ENCODE measurements around the gene TMEM202.
"Not testable (repeated sequence)": the region's sequence is repeated elsewhere in the genome, so short reads cannot be mapped to it uniquely, and the experiment has no call there.

Gene TMEM202

GRCh38 chr15:72402726-72403125 lies 4.6 kb downstream of the TMEM202 start:
- no peak for DNase-seq (ENCODE audit: low spot score)

GRCh38 chr15:72404356-72404755 lies 6.3 kb downstream of the TMEM202 start:
- DNase-seq (ENCODE audit: low spot score) = no peak

GRCh38 chr15:72404841-72405240 lies 6.7 kb downstream of the TMEM202 start:
- no peak for DNase-seq (ENCODE audit: low spot score)

GRCh38 chr15:72406936-72407335 lies 8.8 kb downstream of the TMEM202 start:
- DNase-seq (ENCODE audit: low spot score) = no peak

- DNase-seq (ENCODE audit: low spot score) = no peak
These were observed 13.0 kb downstream of the TMEM202 start for GRCh38 chr15:72411111-72411510.

- DNase-seq (ENCODE audit: low spot score) = no peak
These were observed 13.4 kb downstream of the TMEM202 start for GRCh38 chr15:72411544-72411943.

GRCh38 chr15:72413337-72413736 lies 15.2 kb downstream of the TMEM202 start:
- DNase-seq (ENCODE audit: low spot score) = not testable (repeated sequence)

- DNase-seq (ENCODE audit: low spot score) = no peak
These were observed 17.2 kb downstream of the TMEM202 start for GRCh38 chr15:72415304-72415703.

- not testable (repeated sequence) for DNase-seq (ENCODE audit: low spot score)
These were observed 21.7 kb downstream of the TMEM202 start for GRCh38 chr15:72419768-72420167.

- no peak for DNase-seq (ENCODE audit: low spot score)
These were observed 22.5 kb downstream of the TMEM202 start for GRCh38 chr15:72420576-72420975.

- no peak for DNase-seq (ENCODE audit: low spot score)
These were observed 23.4 kb downstream of the TMEM202 start for GRCh38 chr15:72421484-72421883.

GRCh38 chr15:72423256-72423655 lies 25.2 kb downstream of the TMEM202 start:
- DNase-seq (ENCODE audit: low spot score) = no peak

- DNase-seq (ENCODE audit: low spot score) = no peak
These were observed 28.6 kb downstream of the TMEM202 start for GRCh38 chr15:72426753-72427152.

GRCh38 chr15:72437650-72438316 lies 39.7 kb downstream of the TMEM202 start:
- no peak for DNase-seq (ENCODE audit: low spot score)

- not testable (repeated sequence) for DNase-seq (ENCODE audit: low spot score)
These were observed 44.7 kb downstream of the TMEM202 start for GRCh38 chr15:72442848-72443247.

GRCh38 chr15:72445426-72445825 lies 47.3 kb downstream of the TMEM202 start:
- no peak for DNase-seq (ENCODE audit: low spot score)

- DNase-seq (ENCODE audit: low spot score) = no peak
These were observed 52.7 kb downstream of the TMEM202 start for GRCh38 chr15:72450805-72451204.

- DNase-seq (ENCODE audit: low spot score) = no peak
These were observed 53.1 kb downstream of the TMEM202 start for GRCh38 chr15:72451224-72451623.

- DNase-seq (ENCODE audit: low spot score) = no peak
These were observed 58.6 kb downstream of the TMEM202 start for GRCh38 chr15:72456684-72457083.

Measured in RKO (cell line).